ENCODE results near the gene VSIG10L2.

GRCh38 chr11:125923012-125923579 lies 22.7 kb upstream of the VSIG10L2 start:
- peak; percentile 88 for TF ChIP-seq CTCF (IDR thresholded peaks at IDR 0.05)
- TF ChIP-seq ZFX (IDR thresholded peaks at IDR 0.05; ENCODE audit: borderline replicate concordance), result no peak

Measured in 22Rv1 (cell line).